GM21381 (cell line): ENCODE data around the gene KRTAP5-4.
"Not testable (repeated sequence)": the region's sequence is repeated elsewhere in the genome, so short reads cannot be mapped to it uniquely, and the experiment has no call there.

Source experiments
- ATAC-seq: cut with Tn5 transposase; IDR thresholded peaks from one replicate; pipeline ENCODE4 v1.9.1; 2021; ENCODE audit warnings: mild to moderate bottlenecking, moderate library complexity; ENCODE audit not compliant: unreplicated experiment

The KRTAP5-4 gene

GRCh38 chr11:1653541-1654387 is 31.8 kb upstream of the KRTAP5-4 start:
- no peak for ATAC-seq

GRCh38 chr11:1652771-1653540 is 31.0 kb upstream of the KRTAP5-4 start:
- no peak for ATAC-seq

- ATAC-seq = no peak
Measured at GRCh38 chr11:1652442-1652770, 30.5 kb upstream of the KRTAP5-4 start.

GRCh38 chr11:1652026-1652425 is 30.1 kb upstream of the KRTAP5-4 start:
- ATAC-seq = no peak

- no peak for ATAC-seq
Measured at GRCh38 chr11:1651411-1651980, 29.6 kb upstream of the KRTAP5-4 start.

- ATAC-seq = no peak
Measured at GRCh38 chr11:1650918-1651262, 29.0 kb upstream of the KRTAP5-4 start.

- ATAC-seq = no peak
Measured at GRCh38 chr11:1650034-1650917, 28.3 kb upstream of the KRTAP5-4 start.

- no peak for ATAC-seq
Measured at GRCh38 chr11:1648653-1649420, 26.9 kb upstream of the KRTAP5-4 start.

GRCh38 chr11:1647901-1648652 is 26.1 kb upstream of the KRTAP5-4 start:
- no peak for ATAC-seq

- ATAC-seq = not testable (repeated sequence)
Measured at GRCh38 chr11:1646540-1646939, 24.6 kb upstream of the KRTAP5-4 start.

GRCh38 chr11:1645357-1645821 is 23.5 kb upstream of the KRTAP5-4 start:
- no peak for ATAC-seq

GRCh38 chr11:1644601-1645356 is 22.8 kb upstream of the KRTAP5-4 start:
- no peak for ATAC-seq

GRCh38 chr11:1643146-1643690 is 21.3 kb upstream of the KRTAP5-4 start:
- no peak for ATAC-seq

GRCh38 chr11:1642288-1643145 is 20.6 kb upstream of the KRTAP5-4 start:
- ATAC-seq = no peak

GRCh38 chr11:1641096-1641495 is 19.2 kb upstream of the KRTAP5-4 start:
- no peak for ATAC-seq

GRCh38 chr11:1640076-1640946 is 18.4 kb upstream of the KRTAP5-4 start:
- ATAC-seq = no peak

- ATAC-seq = no peak
Measured at GRCh38 chr11:1639666-1640065, 17.7 kb upstream of the KRTAP5-4 start.
